Adipocyte (in vitro differentiated cells): Measurements from ENCODE around the gene HPSE2.

Source experiments
- DNase-seq: peaks from one replicate; pipeline ENCODE4 v3.0.0-alpha.2; 2015; ENCODE audit warnings: low read depth
- H3K27me3 ChIP-seq: replicated peaks from 2 replicates; pipeline ENCODE4 v1.7.0; 2013; ENCODE audit warnings: mild to moderate bottlenecking, low read length, moderate library complexity; ENCODE audit not compliant: control insufficient read depth, insufficient read depth
- H3K36me3 ChIP-seq: 2 replicates; pipeline ENCODE4 v1.7.0; 2013; ENCODE audit warnings: low read length, mild to moderate bottlenecking, moderate library complexity; ENCODE audit not compliant: control insufficient read depth, insufficient read depth, severe bottlenecking
- H3K4me1 ChIP-seq: 2 replicates; pipeline ENCODE4 v1.7.0; 2013; ENCODE audit warnings: mild to moderate bottlenecking, low read length, moderate library complexity; ENCODE audit not compliant: control insufficient read depth, insufficient read depth
- H3K4me3 ChIP-seq: 2 replicates; pipeline ENCODE4 v1.7.0; 2013; ENCODE audit warnings: mild to moderate bottlenecking, low read length, moderate library complexity
- H3K9ac ChIP-seq: 2 replicates; pipeline ENCODE4 v1.7.0; 2013; ENCODE audit warnings: mild to moderate bottlenecking, low read length, moderate library complexity
- H3K9me3 ChIP-seq: 2 replicates; pipeline ENCODE4 v1.7.0; 2013; ENCODE audit warnings: mild to moderate bottlenecking, low read length, moderate library complexity; ENCODE audit not compliant: control insufficient read depth

The HPSE2 gene

DNA sequence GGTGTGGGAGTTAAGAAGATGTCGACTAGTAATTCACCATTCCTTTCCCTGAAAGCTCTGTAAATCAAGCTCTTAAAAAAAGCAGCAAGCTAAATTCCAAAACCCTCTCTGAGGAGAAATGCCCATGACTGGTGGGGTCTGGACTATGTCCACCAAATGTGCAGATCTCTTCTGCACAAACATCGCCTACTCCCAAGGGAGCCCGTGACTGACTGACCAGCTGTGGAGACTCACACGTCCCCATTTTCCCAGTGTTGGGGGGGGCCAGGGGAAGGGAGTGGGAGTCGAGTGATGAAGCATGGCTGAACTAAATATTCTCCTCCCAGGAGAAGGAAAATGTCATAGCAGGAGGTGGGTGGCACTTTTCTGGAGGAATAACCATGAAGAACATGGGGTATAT is 624.8 kb downstream of the HPSE2 start:
- H3K27me3 ChIP-seq = no peaks in the 10 kb centered on the region
- H3K9ac ChIP-seq = no peak overlapping the region
- peaks cover 22% of the 10 kb centered on the region for H3K4me1 ChIP-seq
- H3K4me3 ChIP-seq = no peak overlapping the region
- H3K36me3 ChIP-seq = no peaks in the 10 kb centered on the region
- no peak for DNase-seq
- no peaks in the 10 kb centered on the region for H3K9me3 ChIP-seq

DNA sequence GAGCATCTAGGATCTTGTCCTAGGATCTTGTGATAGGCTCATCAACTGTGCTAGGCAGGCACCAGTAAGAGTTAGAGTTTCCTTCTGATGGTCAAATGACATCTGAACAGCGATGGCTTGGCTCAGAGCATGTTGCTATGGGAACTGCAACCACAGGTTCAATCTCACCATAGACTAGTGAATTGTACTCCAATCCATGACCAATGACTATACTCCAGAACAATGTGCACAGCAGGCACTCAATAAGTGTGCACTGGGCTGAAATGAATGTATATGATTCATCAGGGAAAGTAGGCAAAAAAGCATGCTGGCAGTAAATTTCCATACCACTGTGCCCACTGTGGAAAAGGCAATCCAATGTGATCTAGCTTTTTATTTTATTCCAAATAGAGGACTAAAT is 625.4 kb downstream of the HPSE2 start:
- no peaks in the 10 kb centered on the region for H3K27me3 ChIP-seq
- no peaks in the 10 kb centered on the region for H3K36me3 ChIP-seq
- no peak overlapping the region for H3K9ac ChIP-seq
- peaks cover 22% of the 10 kb centered on the region for H3K4me1 ChIP-seq
- no peak overlapping the region for H3K4me3 ChIP-seq
- no peak for DNase-seq
- H3K9me3 ChIP-seq = no peaks in the 10 kb centered on the region

DNA sequence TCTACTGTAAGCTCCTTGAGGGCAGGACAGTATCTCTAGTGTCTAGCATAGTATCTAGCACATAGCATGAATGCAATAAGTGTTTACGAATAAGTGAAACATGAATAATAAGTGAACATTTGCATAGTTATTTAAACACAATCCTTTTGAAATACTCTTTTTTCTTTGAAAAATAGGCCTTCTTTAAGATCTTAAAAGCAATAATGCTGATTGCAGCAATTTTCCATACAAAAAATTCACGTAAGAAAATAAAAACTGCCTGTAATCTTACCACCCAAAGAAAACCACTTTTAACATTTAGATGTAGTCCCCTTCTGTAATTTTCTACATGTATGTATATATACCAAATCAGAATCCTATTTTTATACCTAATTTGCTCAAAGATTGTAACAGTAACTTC is 626.4 kb downstream of the HPSE2 start:
- H3K27me3 ChIP-seq = no peaks in the 10 kb centered on the region
- H3K9ac ChIP-seq = no peak overlapping the region
- H3K36me3 ChIP-seq = no peaks in the 10 kb centered on the region
- H3K4me3 ChIP-seq = no peak overlapping the region
- no peaks in the 10 kb centered on the region for H3K9me3 ChIP-seq
- H3K4me1 ChIP-seq = peaks cover 22% of the 10 kb centered on the region
- no peak for DNase-seq

DNA sequence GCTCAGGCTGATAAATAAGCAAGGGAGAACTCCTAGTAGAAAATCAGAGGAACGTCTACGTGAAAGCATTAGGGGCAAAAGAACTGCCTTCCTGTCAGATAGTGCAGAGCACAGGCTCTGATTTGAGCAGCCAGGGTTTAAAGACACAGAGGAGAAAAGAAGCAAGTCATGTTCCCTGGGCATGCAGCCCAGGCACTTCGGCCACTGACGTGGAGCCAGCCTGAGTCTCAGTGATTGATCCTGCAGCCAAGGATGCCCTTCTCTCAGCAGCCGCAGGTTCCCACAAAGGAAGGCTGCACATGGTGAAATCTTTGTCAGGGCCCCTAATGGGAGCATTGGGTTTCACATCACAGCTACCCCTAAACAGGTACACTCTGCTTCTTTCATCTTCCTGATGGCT is 627.2 kb downstream of the HPSE2 start:
- Histone ChIP-seq H3K27me3 (no peaks in the 10 kb centered on the region), H3K4me1 (peaks cover 22% of the 10 kb centered on the region), H3K4me3 (peak overlapping the region; percentile 44), H3K9ac (no peak overlapping the region), H3K9me3 (no peaks in the 10 kb centered on the region), H3K36me3 (no peaks in the 10 kb centered on the region)
- DNase-seq = no peak

DNA sequence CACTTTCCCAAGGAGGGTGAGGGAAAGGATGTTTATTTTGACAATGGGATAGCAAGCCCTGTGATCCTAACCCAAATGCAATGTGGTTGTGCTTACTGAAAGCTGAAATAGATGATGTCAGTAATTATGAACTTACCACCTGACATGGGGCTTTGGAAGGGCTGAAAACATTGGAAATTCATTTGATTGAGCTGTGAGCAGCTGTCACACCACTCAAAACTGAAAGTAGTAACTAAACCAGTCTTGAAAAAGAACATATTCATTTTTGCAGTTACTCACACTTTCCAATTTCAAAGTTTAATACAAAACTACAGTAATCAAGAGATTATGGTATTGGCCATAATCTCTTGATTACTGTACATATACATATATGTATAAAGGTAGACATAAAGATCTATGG is 633.4 kb downstream of the HPSE2 start:
- Histone ChIP-seq H3K4me3 (no peak overlapping the region), H3K9me3 (no peaks in the 10 kb centered on the region), H3K27me3 (no peaks in the 10 kb centered on the region), H3K36me3 (no peaks in the 10 kb centered on the region), H3K4me1 (no peaks in the 10 kb centered on the region), H3K9ac (no peak overlapping the region)
- no peak for DNase-seq

DNA sequence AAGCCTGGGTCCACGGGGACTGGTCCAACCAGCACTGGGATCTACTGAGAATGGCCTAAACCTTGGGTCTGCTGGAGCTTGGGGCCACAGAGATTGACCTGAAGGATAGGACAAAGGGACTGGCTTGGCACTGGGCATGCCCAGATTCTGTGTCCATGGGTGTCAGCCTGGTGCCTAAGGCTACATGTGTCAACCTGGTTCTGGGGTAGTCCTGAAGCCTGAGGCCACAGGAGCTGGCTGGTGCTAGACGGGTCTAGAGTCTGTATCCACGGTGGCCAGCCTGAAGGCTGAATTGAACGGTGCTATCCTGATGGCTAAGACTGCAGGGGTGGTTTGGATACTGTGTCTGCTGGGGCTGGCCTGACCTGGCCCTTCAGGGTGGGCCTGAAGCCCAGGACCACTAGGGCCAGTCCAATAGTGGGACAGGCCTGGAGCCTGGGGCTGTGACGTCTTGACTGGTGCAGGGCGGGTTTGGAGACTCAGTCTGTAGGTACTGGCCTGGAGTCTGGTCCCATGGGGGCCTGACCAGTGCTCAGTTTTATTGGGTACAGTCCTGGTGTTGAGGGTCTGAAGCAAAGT is 636.5 kb downstream of the HPSE2 start:
- H3K4me1 ChIP-seq = no peaks in the 10 kb centered on the region
- no peaks in the 10 kb centered on the region for H3K27me3 ChIP-seq
- peaks cover 13% of the 10 kb centered on the region for H3K9me3 ChIP-seq
- H3K9ac ChIP-seq = no peak overlapping the region
- no peaks in the 10 kb centered on the region for H3K36me3 ChIP-seq
- H3K4me3 ChIP-seq = no peak overlapping the region
- no peak for DNase-seq

DNA sequence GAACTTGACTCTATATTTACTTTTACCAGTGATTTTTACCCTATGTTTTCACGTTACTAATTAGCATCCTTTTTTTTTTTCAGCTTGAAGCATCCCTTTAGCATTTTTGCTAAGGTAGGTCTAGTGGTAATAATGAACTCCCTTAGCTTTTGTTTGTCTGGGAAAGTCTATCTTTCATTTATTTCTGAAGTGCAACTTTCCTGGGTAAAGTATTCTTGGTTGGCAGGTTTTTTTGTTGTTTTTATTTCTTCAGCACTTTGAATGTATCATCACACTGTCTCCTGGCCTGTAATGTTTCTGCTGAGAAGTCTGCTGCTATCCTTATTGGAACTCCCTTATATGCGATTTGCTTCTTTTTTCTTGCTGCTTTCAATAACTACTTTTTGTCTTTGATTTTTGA is 639.2 kb downstream of the HPSE2 start:
- no peaks in the 10 kb centered on the region for H3K27me3 ChIP-seq
- H3K4me1 ChIP-seq = no peaks in the 10 kb centered on the region
- DNase-seq = no peak
- no peak overlapping the region for H3K9ac ChIP-seq
- H3K36me3 ChIP-seq = no peaks in the 10 kb centered on the region
- peaks cover 13% of the 10 kb centered on the region for H3K9me3 ChIP-seq
- H3K4me3 ChIP-seq = no peak overlapping the region

DNA sequence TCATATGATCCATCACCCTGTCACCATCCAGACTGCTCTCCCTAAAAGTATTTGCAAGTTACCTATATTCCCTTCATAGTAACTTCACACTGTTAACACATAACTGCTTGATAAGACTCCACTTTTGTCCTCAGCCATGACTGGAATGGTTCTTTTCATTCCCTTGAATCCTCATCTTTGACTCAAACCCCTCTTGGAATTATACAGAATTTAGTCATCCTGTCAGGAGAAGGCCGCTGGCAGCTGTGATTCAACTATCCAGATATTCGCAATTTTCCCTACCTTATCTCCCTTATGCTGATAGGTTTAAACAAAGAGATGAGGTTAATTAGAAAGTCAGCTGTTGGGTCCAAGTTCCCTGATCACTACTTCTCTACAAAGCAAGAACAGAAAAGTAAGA is 646.0 kb downstream of the HPSE2 start:
- peaks cover 13% of the 10 kb centered on the region for H3K4me1 ChIP-seq
- no peak for DNase-seq
- no peaks in the 10 kb centered on the region for H3K27me3 ChIP-seq
- H3K9ac ChIP-seq = no peak overlapping the region
- H3K4me3 ChIP-seq = no peak overlapping the region
- no peaks in the 10 kb centered on the region for H3K36me3 ChIP-seq
- H3K9me3 ChIP-seq = no peaks in the 10 kb centered on the region

DNA sequence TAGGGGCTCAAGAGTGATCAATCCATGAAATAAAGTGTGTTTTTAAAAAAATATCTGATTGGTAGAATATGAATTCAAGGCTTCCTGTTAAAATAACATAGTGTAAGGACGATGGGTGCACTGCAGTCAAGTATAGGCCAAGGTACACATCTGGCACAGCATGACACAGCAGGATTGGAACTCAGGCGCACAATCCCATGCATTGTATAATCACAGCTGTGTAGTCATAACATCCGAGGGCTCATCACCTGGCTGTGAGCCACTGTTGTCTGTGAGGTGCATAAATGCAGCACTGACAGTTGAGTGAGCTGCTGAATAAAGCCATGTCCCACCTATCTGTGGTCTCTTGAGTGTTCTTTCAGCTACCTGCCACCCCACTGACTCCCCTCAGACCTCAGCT is 646.6 kb downstream of the HPSE2 start:
- no peak overlapping the region for H3K4me3 ChIP-seq
- H3K4me1 ChIP-seq = peaks cover 13% of the 10 kb centered on the region
- no peaks in the 10 kb centered on the region for H3K27me3 ChIP-seq
- no peaks in the 10 kb centered on the region for H3K9me3 ChIP-seq
- no peak overlapping the region for H3K9ac ChIP-seq
- H3K36me3 ChIP-seq = no peaks in the 10 kb centered on the region
- no peak for DNase-seq

DNA sequence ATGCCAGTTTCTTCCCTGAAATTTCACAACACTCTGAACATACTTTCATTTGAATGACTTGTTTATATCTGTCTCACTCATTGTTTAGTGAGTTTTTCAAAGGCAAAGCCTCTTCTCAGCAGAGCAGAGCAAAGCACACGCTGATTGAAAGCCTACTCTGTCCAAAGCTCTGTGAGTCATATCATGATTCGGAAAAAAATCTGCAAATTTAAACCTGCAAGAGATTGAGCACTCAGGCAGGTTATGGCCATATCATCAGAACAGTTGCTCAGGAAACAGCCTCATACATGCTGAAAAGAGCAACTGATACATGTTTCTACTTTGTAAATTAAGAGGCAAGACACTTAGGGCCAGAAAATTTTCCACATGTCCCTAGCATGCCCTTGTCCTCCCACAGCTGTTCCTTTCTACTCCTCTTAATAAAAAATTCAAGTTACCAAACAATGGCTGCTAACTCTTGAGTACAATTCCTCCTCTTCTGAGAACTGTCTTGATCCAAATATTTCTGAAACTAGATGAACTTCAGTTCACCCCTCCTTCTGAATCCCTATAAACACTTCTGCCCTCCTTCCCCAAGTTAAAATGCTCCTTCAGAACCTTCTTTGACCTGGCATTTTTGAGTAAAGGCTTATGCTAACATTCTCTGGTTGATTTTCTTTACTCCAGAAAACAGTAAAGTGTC is 648.4 kb downstream of the HPSE2 start:
- H3K27me3 ChIP-seq = no peaks in the 10 kb centered on the region
- no peak overlapping the region for H3K9ac ChIP-seq
- peak; percentile 12 for DNase-seq
- H3K36me3 ChIP-seq = no peaks in the 10 kb centered on the region
- peaks cover 13% of the 10 kb centered on the region for H3K4me1 ChIP-seq
- no peaks in the 10 kb centered on the region for H3K9me3 ChIP-seq
- H3K4me3 ChIP-seq = no peak overlapping the region

DNA sequence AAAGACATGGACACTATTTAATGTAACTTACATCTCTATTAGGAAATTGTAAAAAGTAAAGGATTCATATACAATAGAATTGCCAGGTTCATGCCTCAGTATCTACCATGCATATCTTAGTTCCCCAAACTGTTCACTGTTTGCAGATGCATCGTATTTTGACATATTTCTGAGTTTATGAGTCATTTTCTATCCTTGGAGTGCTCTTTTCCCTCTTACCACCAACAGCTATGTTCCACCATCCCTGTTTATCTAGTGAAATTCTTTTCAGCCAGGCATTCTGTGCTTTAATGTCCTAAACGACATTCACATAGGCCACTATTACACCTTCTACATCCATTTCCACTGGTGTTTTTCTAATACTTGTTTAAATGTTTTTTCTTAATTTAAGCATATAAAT is 649.6 kb downstream of the HPSE2 start:
- DNase-seq = no peak
- Histone ChIP-seq H3K4me1 (peaks cover 13% of the 10 kb centered on the region), H3K27me3 (no peaks in the 10 kb centered on the region), H3K9me3 (no peaks in the 10 kb centered on the region), H3K36me3 (no peaks in the 10 kb centered on the region), H3K9ac (no peak overlapping the region), H3K4me3 (no peak overlapping the region)

DNA sequence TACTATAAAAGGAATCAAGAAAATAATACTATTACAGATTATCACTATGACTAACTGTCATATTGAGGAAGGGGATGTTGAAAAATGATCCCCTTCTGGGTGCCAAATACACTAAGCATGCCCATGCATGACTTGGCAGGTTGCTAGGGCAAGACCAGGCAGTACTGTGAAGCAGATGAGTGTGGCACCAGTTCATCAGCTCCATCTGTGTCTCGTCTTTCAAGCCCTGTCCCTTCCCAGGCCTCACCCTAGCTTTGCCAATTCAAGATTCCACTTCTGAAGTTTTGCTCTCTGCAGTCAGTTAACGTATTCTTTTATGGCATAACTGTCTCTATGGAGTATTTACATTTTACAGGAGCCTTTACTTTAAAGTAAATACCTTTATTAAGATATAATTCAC is 653.3 kb downstream of the HPSE2 start:
- DNase-seq = no peak
- no peaks in the 10 kb centered on the region for H3K9me3 ChIP-seq

More for the DNA sequence above, 653.3 kb downstream of the HPSE2 start:
- Histone ChIP-seq H3K9ac (no peak overlapping the region), H3K36me3 (no peaks in the 10 kb centered on the region), H3K4me1 (peaks cover 10% of the 10 kb centered on the region), H3K27me3 (no peaks in the 10 kb centered on the region), H3K4me3 (no peak overlapping the region)
